HG03060 (cell line): ENCODE results near the gene TRMT5.

ENCODE experiments used
- ATAC-seq: cut with Tn5 transposase; IDR thresholded peaks from one replicate; pipeline ENCODE4 v1.9.1; 2021; ENCODE audit warnings: low read depth, moderate number of reproducible peaks; ENCODE audit not compliant: unreplicated experiment

The TRMT5 gene

GRCh38 chr14:60968099-60968498, 12.8 kb downstream of the TRMT5 start:
- ATAC-seq = no peak

- ATAC-seq = no peak
These were observed 15.5 kb downstream of the TRMT5 start for GRCh38 chr14:60965402-60965801.

GRCh38 chr14:60964904-60965303, 16.0 kb downstream of the TRMT5 start:
- no peak for ATAC-seq

GRCh38 chr14:60963761-60964160, 17.1 kb downstream of the TRMT5 start:
- no peak for ATAC-seq

- no peak for ATAC-seq
These were observed 22.7 kb downstream of the TRMT5 start for GRCh38 chr14:60958146-60958545.

- ATAC-seq = no peak
These were observed 24.2 kb downstream of the TRMT5 start for GRCh38 chr14:60956632-60957031.

- no peak for ATAC-seq
These were observed 24.7 kb downstream of the TRMT5 start for GRCh38 chr14:60956202-60956601.

- no peak for ATAC-seq
These were observed 29.0 kb downstream of the TRMT5 start for GRCh38 chr14:60951776-60952435.

GRCh38 chr14:60946773-60947172, 34.1 kb downstream of the TRMT5 start:
- no peak for ATAC-seq

GRCh38 chr14:60945984-60946383, 34.9 kb downstream of the TRMT5 start:
- ATAC-seq = no peak

GRCh38 chr14:60944204-60944603, 36.7 kb downstream of the TRMT5 start:
- no peak for ATAC-seq

GRCh38 chr14:60943637-60944032, 37.2 kb downstream of the TRMT5 start:
- no peak for ATAC-seq

GRCh38 chr14:60935319-60935718, 45.6 kb downstream of the TRMT5 start:
- no peak for ATAC-seq

- ATAC-seq = no peak
These were observed 46.8 kb downstream of the TRMT5 start for GRCh38 chr14:60933920-60934655.

GRCh38 chr14:60931218-60931617, 49.7 kb downstream of the TRMT5 start:
- no peak for ATAC-seq

- peak; percentile 85 for ATAC-seq
These were observed 54.9 kb downstream of the TRMT5 start for GRCh38 chr14:60926002-60926401.

- ATAC-seq = no peak
These were observed 55.6 kb downstream of the TRMT5 start for GRCh38 chr14:60925286-60925685.

- ATAC-seq = no peak
These were observed 58.8 kb downstream of the TRMT5 start for GRCh38 chr14:60922050-60922449.
